ENCODE data around the gene ADPRHL1.

ADPRHL1 gene

GRCh38 chr13:113417008-113417751, 36.1 kb downstream of the ADPRHL1 start:
- Histone ChIP-seq H3K4me3 (no peak overlapping the region), H3K9me3 (ENCODE audit: low read depth, low read length) (no peaks in the 10 kb centered on the region), H3K27ac (no peak overlapping the region), H3K36me3 (ENCODE audit: insufficient read depth, low read length) (no peaks in the 10 kb centered on the region), H3K9ac (ENCODE audit: insufficient read length) (no peak overlapping the region)
- TF ChIP-seq POLR2AphosphoS5 (IDR thresholded peaks at IDR 0.05; ENCODE audit: borderline replicate concordance, low read depth, low read length) (no peak), EZH2 (IDR thresholded peaks at IDR 0.05) (no peak)
- DNase-seq (ENCODE audit: low read depth, low spot score) = no peak

- Histone ChIP-seq H3K9ac (ENCODE audit: insufficient read length) (no peak overlapping the region), H3K9me3 (ENCODE audit: low read depth, low read length) (no peaks in the 10 kb centered on the region), H3K4me3 (no peak overlapping the region), H3K27ac (no peak overlapping the region), H3K36me3 (ENCODE audit: insufficient read depth, low read length) (no peaks in the 10 kb centered on the region)
- no peak for DNase-seq (ENCODE audit: low read depth, low spot score)
- no peak for TF ChIP-seq EZH2 (IDR thresholded peaks at IDR 0.05)
- TF ChIP-seq POLR2AphosphoS5 (IDR thresholded peaks at IDR 0.05; ENCODE audit: borderline replicate concordance, low read depth, low read length) = no peak
- no peak for TF ChIP-seq FOXP2 (optimal IDR thresholded peaks at IDR 0.05; ENCODE audit: control extremely low read depth, extremely low read length, insufficient read depth)
Measured at GRCh38 chr13:113415825-113416224, 37.5 kb downstream of the ADPRHL1 start.

- no peaks in the 10 kb centered on the region for H3K9me3 ChIP-seq (ENCODE audit: low read depth, low read length)
- no peak overlapping the region for H3K4me3 ChIP-seq
- TF ChIP-seq EZH2 (IDR thresholded peaks at IDR 0.05) = no peak
- H3K9ac ChIP-seq (ENCODE audit: insufficient read length) = no peak overlapping the region
- no peaks in the 10 kb centered on the region for H3K36me3 ChIP-seq (ENCODE audit: insufficient read depth, low read length)
- no peak overlapping the region for H3K27ac ChIP-seq
- DNase-seq (ENCODE audit: low read depth, low spot score) = no peak
Measured at GRCh38 chr13:113415032-113415431, 38.3 kb downstream of the ADPRHL1 start.

GRCh38 chr13:113414335-113414734, 39.0 kb downstream of the ADPRHL1 start:
- no peak overlapping the region for H3K4me3 ChIP-seq
- no peaks in the 10 kb centered on the region for H3K36me3 ChIP-seq (ENCODE audit: insufficient read depth, low read length)
- H3K27ac ChIP-seq = no peak overlapping the region
- DNase-seq (ENCODE audit: low read depth, low spot score) = no peak
- no peak overlapping the region for H3K9ac ChIP-seq (ENCODE audit: insufficient read length)
- no peak for TF ChIP-seq EZH2 (IDR thresholded peaks at IDR 0.05)
- TF ChIP-seq POLR2AphosphoS5 (IDR thresholded peaks at IDR 0.05; ENCODE audit: borderline replicate concordance, low read depth, low read length) = no peak
- no peak for TF ChIP-seq FOXP2 (optimal IDR thresholded peaks at IDR 0.05; ENCODE audit: control extremely low read depth, extremely low read length, insufficient read depth)
- no peaks in the 10 kb centered on the region for H3K9me3 ChIP-seq (ENCODE audit: low read depth, low read length)

GRCh38 chr13:113413898-113414282, 39.4 kb downstream of the ADPRHL1 start:
- Histone ChIP-seq H3K4me3 (no peak overlapping the region), H3K9me3 (ENCODE audit: low read depth, low read length) (no peaks in the 10 kb centered on the region), H3K9ac (ENCODE audit: insufficient read length) (no peak overlapping the region), H3K27ac (no peak overlapping the region), H3K36me3 (ENCODE audit: insufficient read depth, low read length) (no peaks in the 10 kb centered on the region)
- no peak for DNase-seq (ENCODE audit: low read depth, low spot score)
- TF ChIP-seq EZH2 (IDR thresholded peaks at IDR 0.05) (no peak), FOXP2 (optimal IDR thresholded peaks at IDR 0.05; ENCODE audit: control extremely low read depth, extremely low read length, insufficient read depth) (no peak), POLR2AphosphoS5 (IDR thresholded peaks at IDR 0.05; ENCODE audit: borderline replicate concordance, low read depth, low read length) (no peak)

- TF ChIP-seq FOXP2 (optimal IDR thresholded peaks at IDR 0.05; ENCODE audit: control extremely low read depth, extremely low read length, insufficient read depth) (no peak), EZH2 (IDR thresholded peaks at IDR 0.05) (no peak), POLR2AphosphoS5 (IDR thresholded peaks at IDR 0.05; ENCODE audit: borderline replicate concordance, low read depth, low read length) (no peak)
- Histone ChIP-seq H3K36me3 (ENCODE audit: insufficient read depth, low read length) (no peaks in the 10 kb centered on the region), H3K9me3 (ENCODE audit: low read depth, low read length) (no peaks in the 10 kb centered on the region), H3K9ac (ENCODE audit: insufficient read length) (no peak overlapping the region), H3K4me3 (no peak overlapping the region), H3K27ac (no peak overlapping the region)
- DNase-seq (ENCODE audit: low read depth, low spot score) = no peak
Measured at GRCh38 chr13:113413178-113413897, 40.0 kb downstream of the ADPRHL1 start.

GRCh38 chr13:113412440-113412839, 40.8 kb downstream of the ADPRHL1 start:
- Histone ChIP-seq H3K9me3 (ENCODE audit: low read depth, low read length) (no peaks in the 10 kb centered on the region), H3K9ac (ENCODE audit: insufficient read length) (no peak overlapping the region), H3K27ac (no peak overlapping the region), H3K4me3 (no peak overlapping the region), H3K36me3 (ENCODE audit: insufficient read depth, low read length) (no peaks in the 10 kb centered on the region)
- no peak for DNase-seq (ENCODE audit: low read depth, low spot score)
- TF ChIP-seq EZH2 (IDR thresholded peaks at IDR 0.05) = no peak
- no peak for TF ChIP-seq POLR2AphosphoS5 (IDR thresholded peaks at IDR 0.05; ENCODE audit: borderline replicate concordance, low read depth, low read length)
- TF ChIP-seq FOXP2 (optimal IDR thresholded peaks at IDR 0.05; ENCODE audit: control extremely low read depth, extremely low read length, insufficient read depth) = no peak

GRCh38 chr13:113411216-113412023, 41.9 kb downstream of the ADPRHL1 start:
- Histone ChIP-seq H3K27ac (no peak overlapping the region), H3K9me3 (ENCODE audit: low read depth, low read length) (no peaks in the 10 kb centered on the region), H3K9ac (ENCODE audit: insufficient read length) (no peak overlapping the region), H3K4me3 (no peak overlapping the region), H3K36me3 (ENCODE audit: insufficient read depth, low read length) (no peaks in the 10 kb centered on the region)
- no peak for TF ChIP-seq FOXP2 (optimal IDR thresholded peaks at IDR 0.05; ENCODE audit: control extremely low read depth, extremely low read length, insufficient read depth)
- TF ChIP-seq POLR2AphosphoS5 (IDR thresholded peaks at IDR 0.05; ENCODE audit: borderline replicate concordance, low read depth, low read length) = no peak
- TF ChIP-seq EZH2 (IDR thresholded peaks at IDR 0.05) = no peak
- DNase-seq (ENCODE audit: low read depth, low spot score) = no peak

Measured in SK-N-MC (cell line).